ENCODE data around the gene RUNX2.

Gene RUNX2

GRCh38 chr6:45642331-45643125 lies 314.4 kb downstream of the RUNX2 start:
- no peaks in the 10 kb centered on the region for H3K9me3 ChIP-seq
- no peak overlapping the region for H3K27ac ChIP-seq
- H3K9ac ChIP-seq: no peak overlapping the region
- H3K36me3 ChIP-seq: no peaks in the 10 kb centered on the region
- no peak for TF ChIP-seq Cebpa-rat (IDR thresholded peaks at IDR 0.05)
- no peak overlapping the region for H3K4me3 ChIP-seq
- H3K27me3 ChIP-seq: no peaks in the 10 kb centered on the region
- no peaks in the 10 kb centered on the region for H4K20me1 ChIP-seq
- no peak overlapping the region for H3K4me2 ChIP-seq
- H3K4me1 ChIP-seq: peaks cover 9% of the 10 kb centered on the region; the same call in 1 of the 2 replicates

- peaks cover 14% of the 10 kb centered on the region; the same call in 1 of the 2 replicates for H3K4me1 ChIP-seq
- no peaks in the 10 kb centered on the region for H3K27me3 ChIP-seq
Measured at GRCh38 chr6:45643126-45643525, 315.0 kb downstream of the RUNX2 start.

GRCh38 chr6:45644720-45645119 lies 316.6 kb downstream of the RUNX2 start:
- Histone ChIP-seq H4K20me1 (no peaks in the 10 kb centered on the region), H3K9ac (no peak overlapping the region), H3K4me2 (no peak overlapping the region), H3K4me1 (peaks cover 14% of the 10 kb centered on the region; the same call in 1 of the 2 replicates), H3K27ac (no peak overlapping the region), H3K36me3 (no peaks in the 10 kb centered on the region), H3K4me3 (no peak overlapping the region), H3K27me3 (no peaks in the 10 kb centered on the region), H3K9me3 (no peaks in the 10 kb centered on the region)
- no peak for TF ChIP-seq Cebpa-rat (IDR thresholded peaks at IDR 0.05)

More at GRCh38 chr6:45643126-45643525, 315.0 kb downstream of the RUNX2 start:
- no peak overlapping the region for H3K4me2 ChIP-seq
- H3K9ac ChIP-seq: no peak overlapping the region
- H3K4me3 ChIP-seq: no peak overlapping the region
- H3K27ac ChIP-seq: no peak overlapping the region
- no peaks in the 10 kb centered on the region for H3K9me3 ChIP-seq
- no peak for TF ChIP-seq Cebpa-rat (IDR thresholded peaks at IDR 0.05)
- H4K20me1 ChIP-seq: no peaks in the 10 kb centered on the region
- H3K36me3 ChIP-seq: no peaks in the 10 kb centered on the region

GRCh38 chr6:45645302-45645701 lies 317.2 kb downstream of the RUNX2 start:
- peaks cover 14% of the 10 kb centered on the region; the same call in 1 of the 2 replicates for H3K4me1 ChIP-seq
- H3K27ac ChIP-seq: no peak overlapping the region
- H4K20me1 ChIP-seq: no peaks in the 10 kb centered on the region
- H3K9ac ChIP-seq: no peak overlapping the region
- no peak for TF ChIP-seq Cebpa-rat (IDR thresholded peaks at IDR 0.05)
- H3K36me3 ChIP-seq: no peaks in the 10 kb centered on the region
- H3K4me2 ChIP-seq: no peak overlapping the region
- H3K4me3 ChIP-seq: no peak overlapping the region
- no peaks in the 10 kb centered on the region for H3K9me3 ChIP-seq
- no peaks in the 10 kb centered on the region for H3K27me3 ChIP-seq

GRCh38 chr6:45647341-45648261 lies 319.5 kb downstream of the RUNX2 start:
- TF ChIP-seq Cebpa-rat (IDR thresholded peaks at IDR 0.05): no peak

GRCh38 chr6:45648262-45648620 lies 320.1 kb downstream of the RUNX2 start:
- Histone ChIP-seq H3K9ac (no peak overlapping the region), H3K36me3 (no peaks in the 10 kb centered on the region), H4K20me1 (no peaks in the 10 kb centered on the region), H3K4me1 (peaks cover 18% of the 10 kb centered on the region), H3K27me3 (no peaks in the 10 kb centered on the region), H3K9me3 (no peaks in the 10 kb centered on the region), H3K4me2 (no peak overlapping the region), H3K4me3 (no peak overlapping the region), H3K27ac (no peak overlapping the region)
- no peak for TF ChIP-seq Cebpa-rat (IDR thresholded peaks at IDR 0.05)

More at GRCh38 chr6:45647341-45648261, 319.5 kb downstream of the RUNX2 start:
- no peak overlapping the region; the same call in 1 of the 2 replicates for H3K4me2 ChIP-seq
- H3K4me3 ChIP-seq: no peak overlapping the region
- H3K27me3 ChIP-seq: no peaks in the 10 kb centered on the region
- no peak overlapping the region for H3K27ac ChIP-seq
- no peak overlapping the region for H3K9ac ChIP-seq
- H3K36me3 ChIP-seq: no peaks in the 10 kb centered on the region
- H3K4me1 ChIP-seq: peaks cover 14% of the 10 kb centered on the region; the same call in 1 of the 2 replicates
- H3K9me3 ChIP-seq: no peaks in the 10 kb centered on the region
- no peaks in the 10 kb centered on the region for H4K20me1 ChIP-seq

GRCh38 chr6:45650524-45651135 lies 322.5 kb downstream of the RUNX2 start:
- no peak overlapping the region for H3K27ac ChIP-seq
- H3K36me3 ChIP-seq: no peaks in the 10 kb centered on the region
- no peak overlapping the region for H3K4me2 ChIP-seq
- no peak overlapping the region for H3K9ac ChIP-seq
- peaks cover 19% of the 10 kb centered on the region for H3K4me1 ChIP-seq
- no peak for TF ChIP-seq Cebpa-rat (IDR thresholded peaks at IDR 0.05)
- no peaks in the 10 kb centered on the region for H3K9me3 ChIP-seq
- H3K27me3 ChIP-seq: no peaks in the 10 kb centered on the region
- H3K4me3 ChIP-seq: no peak overlapping the region
- no peaks in the 10 kb centered on the region for H4K20me1 ChIP-seq

GRCh38 chr6:45651301-45651700 lies 323.2 kb downstream of the RUNX2 start:
- no peak overlapping the region for H3K4me2 ChIP-seq
- no peaks in the 10 kb centered on the region for H3K27me3 ChIP-seq
- H3K4me3 ChIP-seq: no peak overlapping the region
- no peak overlapping the region for H3K27ac ChIP-seq
- no peak overlapping the region for H3K9ac ChIP-seq
- TF ChIP-seq Cebpa-rat (IDR thresholded peaks at IDR 0.05): no peak
- no peaks in the 10 kb centered on the region for H3K9me3 ChIP-seq
- H3K36me3 ChIP-seq: no peaks in the 10 kb centered on the region
- peaks cover 19% of the 10 kb centered on the region for H3K4me1 ChIP-seq
- H4K20me1 ChIP-seq: no peaks in the 10 kb centered on the region

- no peak overlapping the region for H3K27ac ChIP-seq
- no peak overlapping the region for H3K9ac ChIP-seq
- no peaks in the 10 kb centered on the region for H3K27me3 ChIP-seq
- no peaks in the 10 kb centered on the region for H3K9me3 ChIP-seq
- H4K20me1 ChIP-seq: no peaks in the 10 kb centered on the region
- peak overlapping the region; percentile 53; the same call in 1 of the 2 replicates for H3K4me2 ChIP-seq
- no peak for TF ChIP-seq Cebpa-rat (IDR thresholded peaks at IDR 0.05)
- peaks cover 16% of the 10 kb centered on the region for H3K4me1 ChIP-seq
- H3K36me3 ChIP-seq: no peaks in the 10 kb centered on the region
- no peak overlapping the region for H3K4me3 ChIP-seq
Measured at GRCh38 chr6:45652416-45652815, 324.3 kb downstream of the RUNX2 start.

All from BLaER1 (cell line).